NT2/D1 (cell line): ENCODE measurements around the gene DOCK8.

Source experiments
- DNase-seq: peaks from one replicate; pipeline ENCODE4 v3.0.0-alpha.2; 2011; ENCODE audit warnings: low read depth, low spot score
- H3K27me3 ChIP-seq: 2 replicates; pipeline ENCODE4 v1.6.0; 2011; ENCODE audit warnings: mild to moderate bottlenecking; ENCODE audit not compliant: insufficient read length, insufficient read depth
- H3K36me3 ChIP-seq: 2 replicates; pipeline ENCODE4 v1.6.1; 2011; ENCODE audit warnings: mild to moderate bottlenecking, low read length, mixed read lengths; ENCODE audit not compliant: insufficient read depth, insufficient read length
- H3K4me1 ChIP-seq: 2 replicates; pipeline ENCODE4 v1.5.1; 2011; ENCODE audit not compliant: insufficient read depth, insufficient read length
- H3K4me3 ChIP-seq: 2 replicates; pipeline ENCODE4 v1.5.1; 2011; ENCODE audit warnings: low read depth; ENCODE audit not compliant: insufficient read length
- H3K9ac ChIP-seq: 2 replicates; pipeline ENCODE4 v1.6.0; 2011; ENCODE audit warnings: low read depth; ENCODE audit not compliant: insufficient read length
- H3K9me3 ChIP-seq: 2 replicates; pipeline ENCODE4 v1.5.1; 2011; ENCODE audit warnings: mild to moderate bottlenecking, low read length; ENCODE audit not compliant: insufficient read depth
- SUZ12 ChIP-seq: IDR thresholded peaks from 2 replicates; pipeline ENCODE4 v1.6.1; 2011; ENCODE audit not compliant: insufficient read length, insufficient read depth; ENCODE audit errors: extremely low read depth
- YY1 ChIP-seq: IDR thresholded peaks from 2 replicates; pipeline ENCODE4 v1.6.1; 2011; ENCODE audit not compliant: insufficient read length, insufficient read depth
- ZNF274 ChIP-seq: IDR thresholded peaks from 2 replicates; pipeline ENCODE4 v1.6.1; 2011; ENCODE audit warnings: mild to moderate bottlenecking, low read depth, low read length

DOCK8 gene

GRCh38 chr9:469672-470551, 255.2 kb downstream of the DOCK8 start:
- H3K9me3 ChIP-seq: no peaks in the 10 kb centered on the region
- peak; percentile 89 for DNase-seq
- H3K27me3 ChIP-seq: no peaks in the 10 kb centered on the region
- peak overlapping the region; percentile 67 for H3K4me3 ChIP-seq
- H3K9ac ChIP-seq: peak overlapping the region; percentile 80
- peaks cover 8% of the 10 kb centered on the region for H3K36me3 ChIP-seq
- TF ChIP-seq YY1 (no peak), SUZ12 (no peak), ZNF274 (no peak)
- peaks cover 2% of the 10 kb centered on the region for H3K4me1 ChIP-seq

- peak overlapping the region; percentile 80 for H3K9ac ChIP-seq
- peaks cover 2% of the 10 kb centered on the region for H3K4me1 ChIP-seq
- H3K36me3 ChIP-seq: peaks cover 11% of the 10 kb centered on the region
- H3K9me3 ChIP-seq: no peaks in the 10 kb centered on the region
- DNase-seq: no peak
- H3K27me3 ChIP-seq: no peaks in the 10 kb centered on the region
- H3K4me3 ChIP-seq: peak overlapping the region; percentile 67
- TF ChIP-seq ZNF274 (no peak), YY1 (no peak), SUZ12 (no peak)
Observed at GRCh38 chr9:470552-471194, 256.0 kb downstream of the DOCK8 start.

GRCh38 chr9:471320-471719, 256.7 kb downstream of the DOCK8 start:
- Histone ChIP-seq H3K4me3 (no peak overlapping the region), H3K36me3 (peaks cover 11% of the 10 kb centered on the region), H3K9ac (no peak overlapping the region), H3K4me1 (peaks cover 2% of the 10 kb centered on the region), H3K9me3 (no peaks in the 10 kb centered on the region), H3K27me3 (no peaks in the 10 kb centered on the region)
- DNase-seq: no peak
- TF ChIP-seq SUZ12 (no peak), YY1 (no peak), ZNF274 (no peak)

- H3K4me1 ChIP-seq: peaks cover 2% of the 10 kb centered on the region
- TF ChIP-seq YY1: no peak
- TF ChIP-seq SUZ12: no peak
- no peak for TF ChIP-seq ZNF274
- no peak overlapping the region for H3K9ac ChIP-seq
- DNase-seq: no peak
- H3K9me3 ChIP-seq: no peaks in the 10 kb centered on the region; the same call in 1 of the 2 replicates
- H3K36me3 ChIP-seq: peaks cover 11% of the 10 kb centered on the region
- H3K4me3 ChIP-seq: no peak overlapping the region
- no peaks in the 10 kb centered on the region for H3K27me3 ChIP-seq
Observed at GRCh38 chr9:472479-473075, 257.9 kb downstream of the DOCK8 start.

- no peak overlapping the region for H3K4me3 ChIP-seq
- H3K36me3 ChIP-seq: peaks cover 8% of the 10 kb centered on the region
- no peaks in the 10 kb centered on the region for H3K4me1 ChIP-seq
- no peaks in the 10 kb centered on the region; the same call in 1 of the 2 replicates for H3K9me3 ChIP-seq
- no peak overlapping the region for H3K9ac ChIP-seq
- H3K27me3 ChIP-seq: no peaks in the 10 kb centered on the region
- TF ChIP-seq ZNF274: no peak
- no peak for TF ChIP-seq YY1
- no peak for TF ChIP-seq SUZ12
- DNase-seq: no peak
Observed at GRCh38 chr9:477193-477592, 262.5 kb downstream of the DOCK8 start.

GRCh38 chr9:479304-479970, 264.8 kb downstream of the DOCK8 start:
- TF ChIP-seq ZNF274 (no peak), SUZ12 (no peak), YY1 (no peak)
- peaks cover 14% of the 10 kb centered on the region for H3K9me3 ChIP-seq
- H3K4me3 ChIP-seq: no peak overlapping the region
- no peak for DNase-seq
- no peaks in the 10 kb centered on the region for H3K27me3 ChIP-seq
- H3K36me3 ChIP-seq: peaks cover 7% of the 10 kb centered on the region
- H3K9ac ChIP-seq: no peak overlapping the region
- H3K4me1 ChIP-seq: no peaks in the 10 kb centered on the region

GRCh38 chr9:479971-480350, 265.3 kb downstream of the DOCK8 start:
- Histone ChIP-seq H3K4me3 (no peak overlapping the region), H3K9ac (no peak overlapping the region), H3K36me3 (peaks cover 3% of the 10 kb centered on the region), H3K9me3 (peaks cover 20% of the 10 kb centered on the region), H3K27me3 (no peaks in the 10 kb centered on the region), H3K4me1 (no peaks in the 10 kb centered on the region)
- no peak for DNase-seq
- TF ChIP-seq ZNF274: no peak
- TF ChIP-seq SUZ12: no peak
